Fibroblast of pulmonary artery (primary cell): ENCODE data around the gene WDR38.

Experiments used
- DNase-seq: peaks from one replicate; pipeline ENCODE4 v3.0.0-alpha.2; 2010; ENCODE audit warnings: low read depth
- H3K4me3 ChIP-seq: replicated peaks from 2 replicates; pipeline ENCODE4 v1.5.1; 2011; ENCODE audit warnings: low read depth, mild to moderate bottlenecking, control low read depth, low read length, moderate library complexity
- TF ChIP-seq, protein P1 (sequence below): IDR thresholded peaks from 2 replicates; pipeline ENCODE4 v1.5.1; 2011; ENCODE audit warnings: mild to moderate bottlenecking, control low read depth, low read length, inconsistent platforms; ENCODE audit errors: missing control alignments

Gene WDR38

GRCh38 chr9:124810663-124811355, 42.5 kb upstream of the WDR38 start:
- DNase-seq, result peak; percentile 67
- no peak overlapping the region for H3K4me3 ChIP-seq

GRCh38 chr9:124812441-124812876, 40.8 kb upstream of the WDR38 start:
- peak; percentile 75 for DNase-seq
- TF ChIP-seq, protein P1, sequence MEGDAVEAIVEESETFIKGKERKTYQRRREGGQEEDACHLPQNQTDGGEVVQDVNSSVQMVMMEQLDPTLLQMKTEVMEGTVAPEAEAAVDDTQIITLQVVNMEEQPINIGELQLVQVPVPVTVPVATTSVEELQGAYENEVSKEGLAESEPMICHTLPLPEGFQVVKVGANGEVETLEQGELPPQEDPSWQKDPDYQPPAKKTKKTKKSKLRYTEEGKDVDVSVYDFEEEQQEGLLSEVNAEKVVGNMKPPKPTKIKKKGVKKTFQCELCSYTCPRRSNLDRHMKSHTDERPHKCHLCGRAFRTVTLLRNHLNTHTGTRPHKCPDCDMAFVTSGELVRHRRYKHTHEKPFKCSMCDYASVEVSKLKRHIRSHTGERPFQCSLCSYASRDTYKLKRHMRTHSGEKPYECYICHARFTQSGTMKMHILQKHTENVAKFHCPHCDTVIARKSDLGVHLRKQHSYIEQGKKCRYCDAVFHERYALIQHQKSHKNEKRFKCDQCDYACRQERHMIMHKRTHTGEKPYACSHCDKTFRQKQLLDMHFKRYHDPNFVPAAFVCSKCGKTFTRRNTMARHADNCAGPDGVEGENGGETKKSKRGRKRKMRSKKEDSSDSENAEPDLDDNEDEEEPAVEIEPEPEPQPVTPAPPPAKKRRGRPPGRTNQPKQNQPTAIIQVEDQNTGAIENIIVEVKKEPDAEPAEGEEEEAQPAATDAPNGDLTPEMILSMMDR, result no peak
- H3K4me3 ChIP-seq, result no peak overlapping the region

More at GRCh38 chr9:124810663-124811355, 42.5 kb upstream of the WDR38 start:
- TF ChIP-seq, protein P1, result no peak

DNA sequence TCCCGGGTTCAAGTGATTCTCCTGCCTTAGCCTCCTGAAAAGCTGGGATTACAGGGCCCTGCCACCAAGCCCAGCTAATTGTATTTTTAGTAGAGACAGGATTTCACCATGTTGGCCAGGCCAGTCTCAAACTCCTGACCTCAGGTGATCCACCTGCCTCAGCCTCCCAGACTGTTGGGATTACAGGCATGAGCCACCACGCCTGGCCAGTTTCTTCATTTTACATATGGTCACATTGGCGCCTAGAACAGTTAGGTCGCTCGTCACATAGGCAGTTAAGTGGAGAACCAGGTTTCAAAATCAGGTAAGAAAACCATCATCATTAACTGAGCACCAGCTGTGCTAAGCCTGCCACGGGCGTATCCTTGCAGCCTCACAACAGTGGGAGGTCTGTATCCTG, 40.2 kb upstream of the WDR38 start:
- TF ChIP-seq, protein P1, result no peak
- DNase-seq, result no peak
- no peak overlapping the region for H3K4me3 ChIP-seq

GRCh38 chr9:124813501-124814163, 39.6 kb upstream of the WDR38 start:
- H3K4me3 ChIP-seq, result no peak overlapping the region
- TF ChIP-seq, protein P1, result no peak
- DNase-seq, result no peak

DNA sequence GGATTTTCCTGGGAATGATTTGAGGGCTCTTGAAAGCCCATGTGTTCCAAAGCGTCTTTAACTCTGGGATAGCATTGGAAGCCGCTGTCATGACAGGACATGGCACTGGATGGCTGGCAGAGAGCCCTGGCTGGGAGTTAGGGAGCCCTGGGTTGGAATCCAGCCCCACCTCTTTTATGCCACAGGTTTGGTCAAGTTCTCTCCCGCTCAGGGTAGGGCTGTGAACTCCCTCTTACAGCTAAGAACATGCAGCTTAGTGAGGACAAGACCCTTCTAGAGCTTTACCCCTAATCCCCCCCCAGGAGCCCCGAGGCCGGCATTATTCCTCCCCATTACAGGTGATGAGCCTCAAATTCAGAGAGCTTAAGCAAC, 39.1 kb upstream of the WDR38 start:
- DNase-seq, result no peak
- TF ChIP-seq, protein P1, result no peak
- H3K4me3 ChIP-seq, result no peak overlapping the region

DNA sequence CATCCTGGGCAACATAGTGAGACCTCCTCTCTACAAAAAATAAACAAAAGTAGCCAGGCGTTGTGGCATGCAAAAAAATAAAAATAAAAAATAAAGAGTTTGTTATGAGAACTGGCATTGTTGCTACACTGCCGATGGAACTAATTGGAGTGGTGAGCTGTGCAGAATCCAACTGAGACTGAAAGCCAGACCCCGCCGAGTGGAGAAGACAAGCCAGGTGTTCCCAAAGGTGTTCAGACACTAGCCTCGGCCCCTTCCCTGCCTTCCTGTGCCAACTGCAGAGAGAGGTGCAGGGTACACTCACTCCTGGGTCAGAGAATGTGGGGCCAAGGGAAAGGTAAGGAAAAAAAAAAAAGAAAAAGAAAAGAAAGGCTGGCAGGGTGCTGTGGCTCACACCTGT, 37.7 kb upstream of the WDR38 start:
- TF ChIP-seq, protein P1, result no peak

More for the DNA sequence above, 37.7 kb upstream of the WDR38 start:
- DNase-seq, result no peak
- no peak overlapping the region for H3K4me3 ChIP-seq
